ENCODE measurements around the gene DESI2.

- TF ChIP-seq REST (IDR thresholded peaks at IDR 0.05; ENCODE audit: insufficient read depth in 1 of 2, low read depth in 2 of 2, low read length in 1 of 2) (no peak), CTCF (IDR thresholded peaks at IDR 0.05) (no peak), POLR2AphosphoS5 (IDR thresholded peaks at IDR 0.05; ENCODE audit: low read depth, low read length) (no peak), SIN3A (IDR thresholded peaks at IDR 0.05; ENCODE audit: borderline replicate concordance, insufficient read depth, low read depth, low read length) (no peak)
Observed at GRCh38 chr1:244735876-244736561, 83.1 kb downstream of the DESI2 start.

Measured in Panc1 (cell line).